Type B pancreatic cell (in vitro differentiated cells): ENCODE data around the gene AMIGO3. TPM values are rescaled to one million over a fixed set of nuclear protein-coding genes. Genes with fewer than 3 reads are reported as not detected.
A peak's percentile ranks its signal among the peaks of the same experiment; 100 is the strongest.

Experiments
- DNase-seq: peaks from one replicate; pipeline ENCODE4 v3.0.0; 2021; ENCODE audit warnings: mixed read lengths; ENCODE audit not compliant: unreplicated experiment; ENCODE audit errors: extremely low spot score
- H3K27ac Mint-ChIP-seq: 2 replicates; pipeline ENCODE4 v1.8.0; 2021; ENCODE audit warnings: mild to moderate bottlenecking, mixed read lengths
- H3K27me3 Mint-ChIP-seq: 2 replicates; pipeline ENCODE4 v1.8.0; 2021; ENCODE audit warnings: mixed read lengths
- H3K36me3 Mint-ChIP-seq: 2 replicates; pipeline ENCODE4 v1.8.0; 2021; ENCODE audit warnings: mixed read lengths
- H3K4me1 Mint-ChIP-seq: one replicate; pipeline ENCODE4 v1.8.0; 2021; ENCODE audit warnings: mixed read lengths; ENCODE audit not compliant: unreplicated experiment
- H3K4me3 Mint-ChIP-seq: 2 replicates; pipeline ENCODE4 v1.8.0; 2021; ENCODE audit warnings: mild to moderate bottlenecking, mixed read lengths
- H3K9me3 Mint-ChIP-seq: 2 replicates; pipeline ENCODE4 v1.8.0; 2021; ENCODE audit warnings: mixed read lengths
- CTCF ChIP-seq: fragments of 200-600 bp; sonication (generic); conservative IDR thresholded peaks from 2 replicates; pipeline ENCODE4 v1.5.0; 2021; ENCODE audit warnings: antibody characterized with exemption, mild to moderate bottlenecking
- total RNA-seq: library from RNA; stranded (reverse); gene quantifications from 2 replicates; pipeline ENCODE4 v1.2.1, GENCODE V29; 2021; ENCODE audit warnings: low replicate concordance

AMIGO3 gene
- total RNA-seq, 1 donor from 2014 or later: 0.36 TPM

GRCh38 chr3:49723628-49724551 lies 4.4 kb upstream of the AMIGO3 start, which contains the start of gene GMPPB:
GMPPB (minus strand) TSS chr3:49723951; CDS start chr3:49723726, 225 bp downstream.
- no peaks in the 10 kb centered on the region for H3K9me3 Mint-ChIP-seq
- DNase-seq: peak; percentile 98
- peaks cover 9% of the 10 kb centered on the region for H3K4me1 Mint-ChIP-seq
- no peaks in the 10 kb centered on the region for H3K27me3 Mint-ChIP-seq
- H3K27ac Mint-ChIP-seq: peak within 1 kb of the TSS; percentile 98
- peak within 1 kb of the TSS; percentile 95 for H3K4me3 Mint-ChIP-seq
- no peak for TF ChIP-seq CTCF
- peaks cover 3% of the 10 kb centered on the region for H3K36me3 Mint-ChIP-seq

GRCh38 chr3:49723296-49723627 lies 3.8 kb upstream of the AMIGO3 start:
- no peaks in the 10 kb centered on the region for H3K27me3 Mint-ChIP-seq
- peak overlapping the region; percentile 98 for H3K27ac Mint-ChIP-seq
- H3K36me3 Mint-ChIP-seq: peaks cover 3% of the 10 kb centered on the region
- H3K4me1 Mint-ChIP-seq: peaks cover 13% of the 10 kb centered on the region
- peak overlapping the region; percentile 95 for H3K4me3 Mint-ChIP-seq
- no peak for TF ChIP-seq CTCF
- H3K9me3 Mint-ChIP-seq: no peaks in the 10 kb centered on the region
- DNase-seq: peak; percentile 70

- Mint-ChIP-seq H3K9me3 (no peaks in the 10 kb centered on the region), H3K27ac (peak overlapping the region; percentile 98)
Observed at GRCh38 chr3:49722896-49723295, 3.4 kb upstream of the AMIGO3 start.

GRCh38 chr3:49721896-49722781 lies 2.7 kb upstream of the AMIGO3 start:
- Mint-ChIP-seq H3K36me3 (peaks cover 3% of the 10 kb centered on the region), H3K4me3 (peak overlapping the region; percentile 95), H3K27ac (peak overlapping the region; percentile 98), H3K27me3 (no peaks in the 10 kb centered on the region), H3K4me1 (peaks cover 13% of the 10 kb centered on the region), H3K9me3 (no peaks in the 10 kb centered on the region)
- peak; percentile 53 for DNase-seq
- no peak for TF ChIP-seq CTCF

More at GRCh38 chr3:49722896-49723295, 3.4 kb upstream of the AMIGO3 start:
- no peaks in the 10 kb centered on the region for H3K27me3 Mint-ChIP-seq
- H3K36me3 Mint-ChIP-seq: peaks cover 3% of the 10 kb centered on the region
- H3K4me1 Mint-ChIP-seq: peaks cover 13% of the 10 kb centered on the region
- TF ChIP-seq CTCF: no peak
- peak overlapping the region; percentile 95 for H3K4me3 Mint-ChIP-seq
- DNase-seq: peak; percentile 70

- H3K4me1 Mint-ChIP-seq: peaks cover 13% of the 10 kb centered on the region
- no peaks in the 10 kb centered on the region for H3K9me3 Mint-ChIP-seq
- peaks cover 3% of the 10 kb centered on the region for H3K36me3 Mint-ChIP-seq
- no peaks in the 10 kb centered on the region for H3K27me3 Mint-ChIP-seq
- no peak overlapping the region for H3K27ac Mint-ChIP-seq
- H3K4me3 Mint-ChIP-seq: no peak overlapping the region
- no peak for DNase-seq
- no peak for TF ChIP-seq CTCF
Observed at GRCh38 chr3:49721596-49721895, 2.1 kb upstream of the AMIGO3 start.
